NCI-H2171 (cell line): ENCODE measurements around the gene ABCC3.

ENCODE experiments used
- DNase-seq: peaks from one replicate; lab custom pipeline; 2025; lab: John Stamatoyannopoulos, UW

The ABCC3 gene

GRCh38 chr17:50627036-50627781, 7.5 kb upstream of the ABCC3 start:
- no peak for DNase-seq

GRCh38 chr17:50627782-50628601, 6.7 kb upstream of the ABCC3 start:
- no peak for DNase-seq

GRCh38 chr17:50629902-50630301, 4.8 kb upstream of the ABCC3 start:
- no peak for DNase-seq

- DNase-seq, result peak; percentile 41
Measured at GRCh38 chr17:50630524-50631194, 4.0 kb upstream of the ABCC3 start.

GRCh38 chr17:50631195-50631907, 3.3 kb upstream of the ABCC3 start:
- no peak for DNase-seq

- DNase-seq, result no peak
Measured at GRCh38 chr17:50631908-50632571, 2.6 kb upstream of the ABCC3 start.

GRCh38 chr17:50632637-50633036, 2.0 kb upstream of the ABCC3 start:
- no peak for DNase-seq

- DNase-seq, result no peak
Measured at GRCh38 chr17:50633683-50634082, 998 bp upstream of the ABCC3 start.

GRCh38 chr17:50634915-50635731, 442 bp downstream of the ABCC3 start:
- DNase-seq, result no peak

GRCh38 chr17:50635732-50635981, 976 bp downstream of the ABCC3 start:
- DNase-seq, result no peak

GRCh38 chr17:50635982-50636803, 1.5 kb downstream of the ABCC3 start:
- no peak for DNase-seq

- no peak for DNase-seq
Measured at GRCh38 chr17:50636804-50637195, 2.1 kb downstream of the ABCC3 start.

- DNase-seq, result peak; percentile 60
Measured at GRCh38 chr17:50637829-50638605, 3.3 kb downstream of the ABCC3 start.

- DNase-seq, result no peak
Measured at GRCh38 chr17:50638606-50638965, 3.9 kb downstream of the ABCC3 start.

GRCh38 chr17:50638966-50639713, 4.5 kb downstream of the ABCC3 start:
- no peak for DNase-seq

GRCh38 chr17:50640686-50641351, 6.1 kb downstream of the ABCC3 start:
- DNase-seq, result no peak

- DNase-seq, result no peak
Measured at GRCh38 chr17:50641357-50641756, 6.7 kb downstream of the ABCC3 start.

GRCh38 chr17:50642071-50642721, 7.5 kb downstream of the ABCC3 start:
- DNase-seq, result no peak
